Activated CD4-positive, alpha-beta T cell treated with anti-CD3 and anti-CD28 coated beads for 36 hours (primary cell): ENCODE data around the gene CDR2. TPM values are rescaled to one million over a fixed set of nuclear protein-coding genes. Genes with fewer than 3 reads are reported as not detected.
A peak's percentile ranks its signal among the peaks of the same experiment; 100 is the strongest.

ENCODE experiments used
- ATAC-seq: fragments of 200-7000 bp; cut with Tn5 transposase; one replicate; pipeline ENCODE4 v1.10.0; 2021; ENCODE audit warnings: mild to moderate bottlenecking, moderate library complexity
- CTCF ChIA-PET: fragments of 350-600 bp; sonication (Branson Sonifier 250); formaldehyde crosslinking; loops from one replicate; lab custom pipeline; 2021; ENCODE audit warnings: antibody characterized with exemption; lab: Charles Lee
- POLR2A ChIA-PET: fragments of 350-600 bp; sonication (Branson Sonifier 250); formaldehyde crosslinking; loops from one replicate; lab custom pipeline; 2021; ENCODE audit warnings: antibody characterized with exemption, inconsistent platforms; lab: Charles Lee
- DNase-seq: peaks from one replicate; pipeline ENCODE4 v3.0.0-alpha.2; 2020
- H3K27ac Mint-ChIP-seq: one replicate; pipeline ENCODE4 v1.8.0; 2021; ENCODE audit warnings: mixed read lengths
- H3K27me3 Mint-ChIP-seq: one replicate; pipeline ENCODE4 v1.8.0; 2021; ENCODE audit warnings: mixed read lengths
- H3K36me3 Mint-ChIP-seq: one replicate; pipeline ENCODE4 v1.8.0; 2021; ENCODE audit warnings: low read depth, mixed read lengths
- H3K4me1 Mint-ChIP-seq: one replicate; pipeline ENCODE4 v1.8.0; 2021; ENCODE audit warnings: mixed read lengths
- H3K4me3 Mint-ChIP-seq: one replicate; pipeline ENCODE4 v1.8.0; 2021; ENCODE audit warnings: mild to moderate bottlenecking, moderate library complexity, mixed read lengths
- H3K9me3 Mint-ChIP-seq: one replicate; pipeline ENCODE4 v1.8.0; 2021; ENCODE audit warnings: low read depth, mixed read lengths
- intact Hi-C, 2 experiments: fragments of 100-400 bp; cut with DNase I in 1 of 2; cut with micrococcal nuclease in 1 of 2; formaldehyde crosslinking; loops; one replicate each; pipeline versions ENCODE4 v1.14.2 to v1.15.1; 2022 to 2024; cut with DNase I, micrococcal nuclease
- total RNA-seq, 2 experiments: library from RNA; stranded (reverse); gene quantifications; one replicate each; pipeline ENCODE4 v1.2.3, GENCODE V29; 2021

CDR2 gene
- total RNA-seq, 2 experiments from 2014 or later = 29.5 to 33.7 TPM

GRCh38 chr16:22366371-22366770, 8.0 kb downstream of the CDR2 start:
- ChIA-PET POLR2A (no interaction called here), CTCF (no interaction called here)
- Mint-ChIP-seq H3K27me3 (no peaks in the 10 kb centered on the region), H3K9me3 (no peaks in the 10 kb centered on the region), H3K4me3 (no peak overlapping the region), H3K36me3 (peaks cover 53% of the 10 kb centered on the region), H3K4me1 (peaks cover 74% of the 10 kb centered on the region), H3K27ac (peak overlapping the region; percentile 61)
- ATAC-seq = no peak
- no peak for DNase-seq
- intact Hi-C loops = no loop called here

- POLR2A ChIA-PET = no interaction called here
- H3K27me3 Mint-ChIP-seq = no peaks in the 10 kb centered on the region
- H3K36me3 Mint-ChIP-seq = peaks cover 50% of the 10 kb centered on the region
- H3K9me3 Mint-ChIP-seq = no peaks in the 10 kb centered on the region
- peaks cover 69% of the 10 kb centered on the region for H3K4me1 Mint-ChIP-seq
- H3K27ac Mint-ChIP-seq = no peak overlapping the region
- CTCF ChIA-PET = interaction anchor here (0.6 to 1.6 kb wide), 2 partner anchors 9 to 26 kb away, joined by 3 to 4 read pairs; no protein-coding TSS in a partner anchor
- DNase-seq = no peak
- no peak overlapping the region for H3K4me3 Mint-ChIP-seq
- no peak for ATAC-seq
- intact Hi-C loops = no loop called here
Observed at GRCh38 chr16:22364241-22364640, 10.2 kb downstream of the CDR2 start.

GRCh38 chr16:22360963-22361659, 13.3 kb downstream of the CDR2 start:
- Mint-ChIP-seq H3K27me3 (no peaks in the 10 kb centered on the region), H3K36me3 (peaks cover 48% of the 10 kb centered on the region), H3K27ac (peak overlapping the region; percentile 75), H3K9me3 (no peaks in the 10 kb centered on the region), H3K4me1 (peaks cover 65% of the 10 kb centered on the region), H3K4me3 (no peak overlapping the region)
- ChIA-PET POLR2A (no interaction called here), CTCF (interaction anchor here (0.6 to 2.3 kb wide), 4 partner anchors 10 to 1447 kb away, joined by 3 to 8 read pairs (median 3); no protein-coding TSS in a partner anchor)
- intact Hi-C loops = no loop called here
- DNase-seq = peak; percentile 24
- peak; percentile 39 for ATAC-seq

GRCh38 chr16:22359679-22360078, 14.7 kb downstream of the CDR2 start:
- H3K27ac Mint-ChIP-seq = peak overlapping the region; percentile 79
- ChIA-PET CTCF (interaction anchor here (0.6 to 2.3 kb wide), 2 partner anchors 13 to 84 kb away, joined by 3 to 8 read pairs; no protein-coding TSS in a partner anchor), POLR2A (no interaction called here)
- H3K4me1 Mint-ChIP-seq = peaks cover 64% of the 10 kb centered on the region
- DNase-seq (no peak), ATAC-seq (no peak)
- no peaks in the 10 kb centered on the region for H3K27me3 Mint-ChIP-seq
- H3K4me3 Mint-ChIP-seq = no peak overlapping the region
- intact Hi-C loops = loop anchor here (2.0 to 5.0 kb wide), 2 partner anchors 13 to 167 kb away; no protein-coding TSS in a partner anchor
- H3K36me3 Mint-ChIP-seq = peaks cover 46% of the 10 kb centered on the region
- peaks cover 2% of the 10 kb centered on the region for H3K9me3 Mint-ChIP-seq

GRCh38 chr16:22358000-22358399, 16.4 kb downstream of the CDR2 start:
- Mint-ChIP-seq H3K27ac (peak overlapping the region; percentile 93), H3K4me1 (peaks cover 77% of the 10 kb centered on the region), H3K36me3 (peaks cover 31% of the 10 kb centered on the region), H3K27me3 (no peaks in the 10 kb centered on the region), H3K9me3 (peaks cover 2% of the 10 kb centered on the region), H3K4me3 (no peak overlapping the region)
- intact Hi-C loops = loop anchor here (2.0 to 5.0 kb wide), 2 partner anchors 15 to 166 kb away; no protein-coding TSS in a partner anchor
- ChIA-PET POLR2A (no interaction called here), CTCF (interaction anchor here (1.1 to 3.1 kb wide), 6 partner anchors 10 to 39 kb away, joined by 3 to 11 read pairs (median 6); no protein-coding TSS in a partner anchor)
- ATAC-seq (peak; percentile 31), DNase-seq (no peak)

- intact Hi-C loops = loop anchor here in 1 of 2 experiments (5.0 kb wide), 1 partner anchor 165 kb away; no protein-coding TSS in a partner anchor
- Mint-ChIP-seq H3K4me1 (peaks cover 78% of the 10 kb centered on the region), H3K4me3 (no peak overlapping the region), H3K27me3 (no peaks in the 10 kb centered on the region), H3K36me3 (peaks cover 27% of the 10 kb centered on the region), H3K27ac (peak overlapping the region; percentile 93), H3K9me3 (peaks cover 2% of the 10 kb centered on the region)
- DNase-seq (no peak), ATAC-seq (peak; percentile 24)
- CTCF ChIA-PET = interaction anchor here (1.1 to 3.1 kb wide), 6 partner anchors 10 to 38 kb away, joined by 3 to 11 read pairs (median 6); no protein-coding TSS in a partner anchor
- POLR2A ChIA-PET = no interaction called here
Observed at GRCh38 chr16:22357635-22357971, 16.8 kb downstream of the CDR2 start.

- intact Hi-C loops = loop anchor here in 1 of 2 experiments (5.0 kb wide), 1 partner anchor 165 kb away; no protein-coding TSS in a partner anchor
- Mint-ChIP-seq H3K4me3 (no peak overlapping the region), H3K27me3 (no peaks in the 10 kb centered on the region), H3K4me1 (peaks cover 79% of the 10 kb centered on the region), H3K9me3 (peaks cover 2% of the 10 kb centered on the region), H3K36me3 (peaks cover 26% of the 10 kb centered on the region), H3K27ac (peak overlapping the region; percentile 93)
- DNase-seq (peak; percentile 23), ATAC-seq (peak; percentile 21)
- ChIA-PET CTCF (interaction anchor here (1.1 to 3.1 kb wide), 3 partner anchors 9 to 16 kb away, joined by 3 to 11 read pairs (median 5); no protein-coding TSS in a partner anchor), POLR2A (no interaction called here)
Observed at GRCh38 chr16:22356930-22357634, 17.3 kb downstream of the CDR2 start.

GRCh38 chr16:22355487-22355908, 18.9 kb downstream of the CDR2 start:
- H3K36me3 Mint-ChIP-seq = peaks cover 36% of the 10 kb centered on the region

GRCh38 chr16:22353933-22354541, 20.4 kb downstream of the CDR2 start:
- ATAC-seq (peak; percentile 6), DNase-seq (no peak)
- ChIA-PET CTCF (interaction anchor here (0.7 to 2.0 kb wide), 7 partner anchors 14 to 1428 kb away, joined by 3 to 9 read pairs (median 4); no protein-coding TSS in a partner anchor), POLR2A (interaction anchor here (0.6 to 2.5 kb wide), 4 partner anchors 16 to 792 kb away, joined by 3 to 14 read pairs (median 6); no protein-coding TSS in a partner anchor)
- Mint-ChIP-seq H3K9me3 (peaks cover 2% of the 10 kb centered on the region), H3K27me3 (no peaks in the 10 kb centered on the region), H3K4me3 (no peak overlapping the region), H3K27ac (peak overlapping the region; percentile 90), H3K36me3 (peaks cover 44% of the 10 kb centered on the region), H3K4me1 (peaks cover 68% of the 10 kb centered on the region)
- intact Hi-C loops = loop anchor here (1.0 to 2.0 kb wide), 3 partner anchors 15 to 21 kb away; partner anchors contain the start of gene CDR2 (in 2 of the 2)

More at GRCh38 chr16:22355487-22355908, 18.9 kb downstream of the CDR2 start:
- DNase-seq = no peak
- ChIA-PET CTCF (interaction anchor here (1.4 kb wide), 2 partner anchors 9 to 12 kb away, joined by 3 read pairs; no protein-coding TSS in a partner anchor), POLR2A (no interaction called here)
- peak; percentile 20 for ATAC-seq
- H3K4me3 Mint-ChIP-seq = no peak overlapping the region
- H3K9me3 Mint-ChIP-seq = peaks cover 2% of the 10 kb centered on the region
- H3K4me1 Mint-ChIP-seq = peaks cover 79% of the 10 kb centered on the region
- no peaks in the 10 kb centered on the region for H3K27me3 Mint-ChIP-seq
- peak overlapping the region; percentile 86 for H3K27ac Mint-ChIP-seq
- intact Hi-C loops = loop anchor here in 1 of 2 experiments (5.0 kb wide), 1 partner anchor 163 kb away; no protein-coding TSS in a partner anchor

GRCh38 chr16:22353191-22353919, 21.1 kb downstream of the CDR2 start:
- ChIA-PET CTCF (interaction anchor here (0.7 to 2.0 kb wide), 7 partner anchors 13 to 728 kb away, joined by 3 to 9 read pairs (median 4); no protein-coding TSS in a partner anchor), POLR2A (interaction anchor here (0.6 to 2.5 kb wide), 4 partner anchors 17 to 792 kb away, joined by 3 to 14 read pairs (median 6); no protein-coding TSS in a partner anchor)
- DNase-seq = no peak
- peaks cover 2% of the 10 kb centered on the region for H3K9me3 Mint-ChIP-seq
- H3K27ac Mint-ChIP-seq = peak overlapping the region; percentile 90
- H3K4me3 Mint-ChIP-seq = no peak overlapping the region
- intact Hi-C loops = loop anchor here (1.0 to 2.0 kb wide), 3 partner anchors 16 to 21 kb away; partner anchors contain the start of gene CDR2 (in 2 of the 2)
- H3K4me1 Mint-ChIP-seq = peaks cover 62% of the 10 kb centered on the region
- peak; percentile 76 for ATAC-seq
- H3K27me3 Mint-ChIP-seq = no peaks in the 10 kb centered on the region
- peaks cover 49% of the 10 kb centered on the region for H3K36me3 Mint-ChIP-seq
